Ishikawa (cell line): ENCODE data around the gene LTF.

Source experiments
- EP300 ChIP-seq: IDR thresholded peaks from 2 replicates; pipeline ENCODE4 v1.6.1; 2012; ENCODE audit warnings: borderline replicate concordance
- YY1 ChIP-seq: IDR thresholded peaks from 2 replicates; pipeline ENCODE4 v1.6.1; 2012; ENCODE audit warnings: low read depth

DNA sequence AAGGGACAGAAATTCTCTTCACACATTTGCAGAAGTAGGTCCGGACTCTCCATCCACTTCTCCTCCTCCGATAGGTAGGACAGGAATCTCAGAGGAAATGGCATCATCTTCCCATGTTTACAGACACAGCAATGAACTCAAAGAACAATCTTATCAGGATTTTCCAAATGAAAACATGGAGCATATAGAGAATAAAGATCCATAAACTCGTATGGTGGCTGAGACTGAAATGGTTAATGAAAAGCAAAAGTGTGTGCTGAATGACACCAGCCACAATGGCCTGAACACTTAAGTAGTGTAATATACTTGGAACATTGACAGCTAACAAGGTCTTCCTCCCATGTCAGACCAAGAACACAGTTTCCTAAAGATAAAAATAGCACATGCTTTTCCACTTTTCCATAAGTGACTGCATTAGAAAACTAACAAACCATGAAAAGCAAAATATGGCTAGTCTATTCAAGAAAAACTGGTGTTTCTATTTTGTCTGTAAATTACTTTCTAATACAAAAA is 51.9 kb downstream of the LTF start:
- TF ChIP-seq EP300 (no peak), YY1 (no peak)
